ENCODE measurements around the gene ZNF526. TPM values are rescaled to one million over a fixed set of nuclear protein-coding genes. Genes with fewer than 3 reads are reported as not detected.

ZNF526 gene
- total RNA-seq, 1 donor from 2014 or later = 11.7 TPM

- ATAC-seq = no peak
- no peak for TF ChIP-seq CTCF (IDR thresholded peaks at IDR 0.05)
- Histone ChIP-seq H3K36me3 (no peaks in the 10 kb centered on the region), H3K27ac (no peak overlapping the region), H3K4me1 (peaks cover 14% of the 10 kb centered on the region), H3K9me3 (no peaks in the 10 kb centered on the region), H3K4me3 (no peak overlapping the region), H3K27me3 (ENCODE audit: low read depth) (peaks cover 67% of the 10 kb centered on the region)
- DNase-seq = no peak
- intact Hi-C loops (cut with DNase I) = no loop called here
Measured at GRCh38 chr19:42174958-42175734, 45.0 kb upstream of the ZNF526 start.

GRCh38 chr19:42175952-42176648 is 44.0 kb upstream of the ZNF526 start:
- peak overlapping the region; percentile 42 for H3K4me3 ChIP-seq
- intact Hi-C loops (cut with DNase I) = no loop called here
- no peak for TF ChIP-seq CTCF (IDR thresholded peaks at IDR 0.05)
- no peak overlapping the region for H3K27ac ChIP-seq
- no peaks in the 10 kb centered on the region for H3K9me3 ChIP-seq
- DNase-seq (no peak), ATAC-seq (peak in 1 of 2 donors; percentile 50)
- no peaks in the 10 kb centered on the region for H3K36me3 ChIP-seq
- peaks cover 77% of the 10 kb centered on the region for H3K27me3 ChIP-seq (ENCODE audit: low read depth)
- peaks cover 14% of the 10 kb centered on the region for H3K4me1 ChIP-seq

- H3K4me3 ChIP-seq = peak overlapping the region; percentile 42
- no peak for TF ChIP-seq CTCF (IDR thresholded peaks at IDR 0.05)
- no peak for DNase-seq
- peak; percentile 52 to 66 for ATAC-seq
- H3K4me1 ChIP-seq = peaks cover 14% of the 10 kb centered on the region
- no peaks in the 10 kb centered on the region for H3K9me3 ChIP-seq
- peaks cover 81% of the 10 kb centered on the region for H3K27me3 ChIP-seq (ENCODE audit: low read depth)
- H3K27ac ChIP-seq = no peak overlapping the region
- no peaks in the 10 kb centered on the region for H3K36me3 ChIP-seq
- intact Hi-C loops (cut with DNase I) = no loop called here
Measured at GRCh38 chr19:42176649-42176989, 43.5 kb upstream of the ZNF526 start.

GRCh38 chr19:42176990-42177685 is 43.0 kb upstream of the ZNF526 start:
- Histone ChIP-seq H3K36me3 (no peaks in the 10 kb centered on the region), H3K27me3 (ENCODE audit: low read depth) (peaks cover 77% of the 10 kb centered on the region), H3K9me3 (no peaks in the 10 kb centered on the region), H3K4me1 (peaks cover 14% of the 10 kb centered on the region), H3K27ac (no peak overlapping the region), H3K4me3 (peak overlapping the region; percentile 42)
- peak; percentile 89 to 93 for ATAC-seq
- peak; percentile 80 for DNase-seq
- intact Hi-C loops (cut with DNase I) = no loop called here
- peak; percentile 46 for TF ChIP-seq CTCF (IDR thresholded peaks at IDR 0.05)

- H3K27me3 ChIP-seq (ENCODE audit: low read depth) = peaks cover 73% of the 10 kb centered on the region
- peaks cover 14% of the 10 kb centered on the region for H3K4me1 ChIP-seq
- DNase-seq (no peak), ATAC-seq (no peak)
- TF ChIP-seq CTCF (IDR thresholded peaks at IDR 0.05) = no peak
- no peaks in the 10 kb centered on the region for H3K9me3 ChIP-seq
- intact Hi-C loops (cut with DNase I) = no loop called here
- no peak overlapping the region for H3K4me3 ChIP-seq
- no peaks in the 10 kb centered on the region for H3K36me3 ChIP-seq
- H3K27ac ChIP-seq = no peak overlapping the region
Measured at GRCh38 chr19:42177686-42178019, 42.5 kb upstream of the ZNF526 start.

All from lower lobe of right lung (tissue), 2 donors.